Measurements from ENCODE around the gene LHX3.

GRCh38 chr9:136222166-136222905 is 17.4 kb upstream of the LHX3 start:
- TF ChIP-seq POLR2A (IDR thresholded peaks at IDR 0.05) (no peak), CTCF (IDR thresholded peaks at IDR 0.05) (no peak)
